Nephron progenitor cell (in vitro differentiated cells): ENCODE results near the gene SYNJ2.
A peak's percentile ranks its signal among the peaks of the same experiment; 100 is the strongest.
"Not testable (repeated sequence)": the region's sequence is repeated elsewhere in the genome, so short reads cannot be mapped to it uniquely, and the experiment has no call there.

ENCODE experiments used
- DNase-seq: peaks from one replicate; pipeline ENCODE4 v3.0.0; 2021
- H3K27ac Mint-ChIP-seq: 2 replicates; pipeline ENCODE4 v1.8.0; 2021; ENCODE audit warnings: mild to moderate bottlenecking, moderate library complexity, mixed read lengths
- H3K27me3 Mint-ChIP-seq: 2 replicates; pipeline ENCODE4 v1.8.0; 2021; ENCODE audit warnings: mild to moderate bottlenecking, low read depth, mixed read lengths; ENCODE audit not compliant: poor library complexity
- H3K36me3 Mint-ChIP-seq: 2 replicates; pipeline ENCODE4 v1.8.0; 2021; ENCODE audit warnings: low read depth, mixed read lengths
- H3K4me1 Mint-ChIP-seq: 2 replicates; pipeline ENCODE4 v1.8.0; 2021; ENCODE audit warnings: mixed read lengths
- H3K4me3 Mint-ChIP-seq: 2 replicates; pipeline ENCODE4 v1.8.0; 2021; ENCODE audit warnings: mild to moderate bottlenecking, moderate library complexity, mixed read lengths
- H3K9me3 Mint-ChIP-seq: 2 replicates; pipeline ENCODE4 v1.8.0; 2021; ENCODE audit warnings: mild to moderate bottlenecking, moderate library complexity, mixed read lengths
- TF ChIP-seq, protein P1 (sequence below): fragments of 200-600 bp; sonication (generic); IDR thresholded peaks from 2 replicates; pipeline ENCODE4 v1.5.0; 2021; ENCODE audit warnings: antibody characterized with exemption

Gene SYNJ2

GRCh38 chr6:157981395-157982101 lies at the start of gene SYNJ2:
SYNJ2 (plus strand) TSS chr6:157981863; CDS start chr6:157981962, 99 bp downstream.
- H3K4me1 Mint-ChIP-seq: peaks cover 39% of the 10 kb centered on the region
- peak; percentile 81 for DNase-seq
- no peaks in the 10 kb centered on the region for H3K9me3 Mint-ChIP-seq
- no peaks in the 10 kb centered on the region for H3K36me3 Mint-ChIP-seq
- peak within 1 kb of the TSS; percentile 81 for H3K4me3 Mint-ChIP-seq
- TF ChIP-seq, protein P1, sequence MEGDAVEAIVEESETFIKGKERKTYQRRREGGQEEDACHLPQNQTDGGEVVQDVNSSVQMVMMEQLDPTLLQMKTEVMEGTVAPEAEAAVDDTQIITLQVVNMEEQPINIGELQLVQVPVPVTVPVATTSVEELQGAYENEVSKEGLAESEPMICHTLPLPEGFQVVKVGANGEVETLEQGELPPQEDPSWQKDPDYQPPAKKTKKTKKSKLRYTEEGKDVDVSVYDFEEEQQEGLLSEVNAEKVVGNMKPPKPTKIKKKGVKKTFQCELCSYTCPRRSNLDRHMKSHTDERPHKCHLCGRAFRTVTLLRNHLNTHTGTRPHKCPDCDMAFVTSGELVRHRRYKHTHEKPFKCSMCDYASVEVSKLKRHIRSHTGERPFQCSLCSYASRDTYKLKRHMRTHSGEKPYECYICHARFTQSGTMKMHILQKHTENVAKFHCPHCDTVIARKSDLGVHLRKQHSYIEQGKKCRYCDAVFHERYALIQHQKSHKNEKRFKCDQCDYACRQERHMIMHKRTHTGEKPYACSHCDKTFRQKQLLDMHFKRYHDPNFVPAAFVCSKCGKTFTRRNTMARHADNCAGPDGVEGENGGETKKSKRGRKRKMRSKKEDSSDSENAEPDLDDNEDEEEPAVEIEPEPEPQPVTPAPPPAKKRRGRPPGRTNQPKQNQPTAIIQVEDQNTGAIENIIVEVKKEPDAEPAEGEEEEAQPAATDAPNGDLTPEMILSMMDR: peak; percentile 23
- H3K27ac Mint-ChIP-seq: no peak within 1 kb of the TSS
- peaks cover 36% of the 10 kb centered on the region for H3K27me3 Mint-ChIP-seq

DNA sequence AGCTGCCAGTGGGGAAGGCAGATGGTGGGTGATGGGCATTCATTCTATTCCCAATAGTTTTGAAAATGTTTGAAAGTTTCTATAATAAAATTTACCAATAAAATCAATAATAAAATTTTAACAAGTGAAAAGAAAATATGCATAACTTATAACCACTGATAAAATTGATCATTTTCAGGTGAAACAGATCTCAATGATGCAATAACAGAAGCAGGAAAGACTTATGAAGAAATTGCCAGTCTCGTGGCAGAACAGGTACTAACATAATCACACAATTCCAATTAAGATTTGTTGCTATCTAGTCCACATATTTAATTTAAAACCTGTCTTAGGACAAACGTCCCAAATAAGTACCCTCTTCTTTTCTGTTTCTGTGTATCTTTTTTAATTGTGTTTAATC lies 45.9 kb upstream of the SYNJ2 start:
- Mint-ChIP-seq H3K4me1 (no peaks in the 10 kb centered on the region), H3K4me3 (no peak overlapping the region), H3K9me3 (no peaks in the 10 kb centered on the region), H3K36me3 (peaks cover 40% of the 10 kb centered on the region), H3K27ac (peak overlapping the region; percentile 18), H3K27me3 (no peaks in the 10 kb centered on the region)
- no peak for DNase-seq
- TF ChIP-seq, protein P1: no peak

DNA sequence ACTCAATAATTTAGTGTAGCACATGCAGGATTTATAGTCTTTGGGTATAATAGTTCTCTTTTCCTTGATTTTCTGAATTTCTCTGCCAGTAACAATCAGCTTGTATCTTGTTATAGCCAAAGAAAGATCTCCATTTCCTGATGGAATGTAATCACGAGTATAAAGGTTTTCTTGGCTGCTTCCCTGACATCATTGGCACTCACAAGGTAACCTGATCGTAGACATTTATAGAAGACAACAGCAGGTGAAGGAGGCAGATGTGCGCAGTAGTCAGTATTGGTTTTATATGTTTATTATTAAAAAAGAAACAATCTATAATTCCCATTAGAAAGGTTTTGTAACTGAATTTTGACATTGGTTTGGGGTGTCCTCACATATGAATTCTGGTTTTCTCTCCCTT lies 44.3 kb upstream of the SYNJ2 start:
- Mint-ChIP-seq H3K4me1 (peaks cover 3% of the 10 kb centered on the region), H3K27me3 (no peaks in the 10 kb centered on the region), H3K36me3 (peaks cover 38% of the 10 kb centered on the region), H3K4me3 (no peak overlapping the region), H3K9me3 (no peaks in the 10 kb centered on the region), H3K27ac (no peak overlapping the region)
- DNase-seq: no peak
- TF ChIP-seq, protein P1: no peak

- H3K27ac Mint-ChIP-seq: no peak overlapping the region
- H3K4me3 Mint-ChIP-seq: no peak overlapping the region
- peaks cover 37% of the 10 kb centered on the region for H3K36me3 Mint-ChIP-seq
- TF ChIP-seq, protein P1: no peak
- no peak for DNase-seq
- H3K27me3 Mint-ChIP-seq: no peaks in the 10 kb centered on the region
- H3K9me3 Mint-ChIP-seq: no peaks in the 10 kb centered on the region
- H3K4me1 Mint-ChIP-seq: peaks cover 6% of the 10 kb centered on the region
Observed at GRCh38 chr6:157937916-157938315, 43.7 kb upstream of the SYNJ2 start.

GRCh38 chr6:157940375-157941036 lies 41.2 kb upstream of the SYNJ2 start:
- not testable (repeated sequence) for H3K9me3 Mint-ChIP-seq, H3K27ac Mint-ChIP-seq, H3K4me3 Mint-ChIP-seq, H3K4me1 Mint-ChIP-seq, DNase-seq, H3K27me3 Mint-ChIP-seq
- H3K36me3 Mint-ChIP-seq: peaks cover 43% of the 10 kb centered on the region

GRCh38 chr6:157941101-157941863 lies 40.4 kb upstream of the SYNJ2 start:
- H3K4me3 Mint-ChIP-seq: no peak overlapping the region
- peaks cover 48% of the 10 kb centered on the region for H3K36me3 Mint-ChIP-seq

More at GRCh38 chr6:157941101-157941863, 40.4 kb upstream of the SYNJ2 start:
- Mint-ChIP-seq H3K9me3 (no peaks in the 10 kb centered on the region), H3K27me3 (peaks cover 5% of the 10 kb centered on the region), H3K4me1 (peaks cover 6% of the 10 kb centered on the region), H3K27ac (no peak overlapping the region)
- no peak for DNase-seq
- TF ChIP-seq, protein P1: no peak
